Measurements from ENCODE around the gene IRF2BPL.

- TF ChIP-seq CTCF (conservative IDR thresholded peaks at IDR 0.05) (peak; percentile 96), ZFX (IDR thresholded peaks at IDR 0.05) (no peak)
Measured at GRCh38 chr14:77067632-77068516, 39.4 kb upstream of the IRF2BPL start.

Data from C4-2B (cell line).